ENCODE data around the gene ENPP3.

- TF ChIP-seq CTCF (IDR thresholded peaks at IDR 0.05), result no peak
- no peak for TF ChIP-seq POLR2A (IDR thresholded peaks at IDR 0.05)
These were observed 21.2 kb downstream of the ENPP3 start for GRCh38 chr6:131658287-131658686.
